Cortex of kidney (tissue), 1 donor: ENCODE measurements around the gene L3MBTL3.

Experiments used
- DNase-seq: peaks from one replicate; lab custom pipeline; 2025; lab: John Stamatoyannopoulos, UW

The L3MBTL3 gene

GRCh38 chr6:130027948-130028347 lies 9.6 kb downstream of the L3MBTL3 start:
- no peak for DNase-seq

- DNase-seq = no peak
Observed at GRCh38 chr6:130029163-130029562, 10.8 kb downstream of the L3MBTL3 start.

DNA sequence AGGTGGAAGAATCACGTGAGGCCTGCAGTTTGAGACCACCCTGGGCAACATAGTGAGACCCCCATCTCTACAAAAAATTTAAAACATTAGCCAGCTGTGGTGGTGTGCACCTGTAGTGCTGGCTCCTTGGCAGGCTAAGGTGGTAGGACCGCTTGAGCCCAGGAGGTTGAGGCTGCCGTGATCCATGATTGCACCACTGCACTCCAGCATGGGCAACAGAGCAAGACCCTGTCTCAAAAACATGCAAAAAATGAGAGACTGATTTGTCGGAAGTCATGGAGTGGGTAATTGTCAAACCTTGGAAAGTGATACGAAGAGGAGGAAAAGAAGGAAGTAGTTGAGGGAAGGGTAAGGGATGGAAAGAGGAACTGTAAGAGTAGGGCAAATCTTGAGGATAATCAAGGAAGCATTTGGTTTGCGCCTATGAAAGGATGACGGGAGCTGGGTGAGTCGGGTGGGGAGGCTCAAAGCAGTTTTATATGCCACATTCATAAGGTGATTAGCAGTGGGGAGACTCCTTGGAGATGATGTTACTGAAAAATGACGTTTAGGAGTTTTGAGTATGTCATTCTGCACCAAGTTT lies 14.5 kb downstream of the L3MBTL3 start:
- no peak for DNase-seq

DNA sequence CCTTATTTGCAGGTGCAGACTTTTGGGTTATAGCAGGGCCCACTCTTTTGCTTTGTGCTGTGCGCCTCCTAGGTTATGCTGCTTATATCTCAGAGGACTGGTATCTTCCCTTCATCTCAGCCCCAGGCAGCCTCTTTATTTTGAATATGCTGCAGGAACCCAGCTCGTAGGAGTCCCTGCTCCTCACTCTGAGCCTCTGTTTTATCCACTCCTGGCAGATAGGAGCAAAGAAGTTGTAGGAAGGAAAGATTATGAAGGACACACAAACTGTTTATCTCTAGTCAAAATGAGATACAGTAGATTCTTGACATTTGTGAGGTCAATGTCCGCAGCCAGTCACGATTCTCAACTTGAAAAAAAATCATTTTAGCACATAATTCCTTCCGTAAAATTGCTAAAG lies 15.6 kb downstream of the L3MBTL3 start:
- DNase-seq = no peak

GRCh38 chr6:130034378-130035146 lies 16.2 kb downstream of the L3MBTL3 start:
- DNase-seq = no peak

GRCh38 chr6:130035211-130035610 lies 16.8 kb downstream of the L3MBTL3 start:
- DNase-seq = no peak

DNA sequence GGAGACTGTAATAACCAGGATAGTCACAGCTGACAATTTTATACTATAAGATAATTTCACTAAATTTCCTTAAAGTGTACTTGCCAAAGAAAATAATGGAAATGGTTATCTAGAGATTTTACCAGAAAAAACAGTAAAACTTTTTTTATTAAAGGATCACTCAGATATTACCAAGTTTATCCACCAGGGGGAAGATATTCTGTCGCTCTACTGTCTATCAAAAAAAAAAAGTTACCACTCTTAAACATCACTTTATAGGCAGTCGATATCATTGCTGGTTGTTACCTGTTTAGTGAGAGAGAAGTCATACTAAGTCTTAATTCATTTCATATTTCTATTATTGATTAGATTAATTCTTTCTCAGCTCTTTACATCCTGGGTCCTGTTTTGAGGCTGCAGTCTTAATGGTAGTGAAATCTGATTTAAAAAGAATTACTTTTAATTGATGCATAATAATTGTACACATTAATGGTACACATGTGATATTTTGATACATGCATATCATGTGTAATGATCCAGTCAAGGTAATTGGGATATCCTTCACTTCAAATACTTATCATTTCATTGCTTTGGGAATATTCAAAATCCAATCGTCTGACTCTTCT lies 18.9 kb downstream of the L3MBTL3 start:
- DNase-seq = no peak

GRCh38 chr6:130041594-130041993 lies 23.2 kb downstream of the L3MBTL3 start:
- no peak for DNase-seq

GRCh38 chr6:130043344-130043743 lies 25.0 kb downstream of the L3MBTL3 start:
- no peak for DNase-seq

GRCh38 chr6:130045622-130046021 lies 27.2 kb downstream of the L3MBTL3 start:
- no peak for DNase-seq

DNA sequence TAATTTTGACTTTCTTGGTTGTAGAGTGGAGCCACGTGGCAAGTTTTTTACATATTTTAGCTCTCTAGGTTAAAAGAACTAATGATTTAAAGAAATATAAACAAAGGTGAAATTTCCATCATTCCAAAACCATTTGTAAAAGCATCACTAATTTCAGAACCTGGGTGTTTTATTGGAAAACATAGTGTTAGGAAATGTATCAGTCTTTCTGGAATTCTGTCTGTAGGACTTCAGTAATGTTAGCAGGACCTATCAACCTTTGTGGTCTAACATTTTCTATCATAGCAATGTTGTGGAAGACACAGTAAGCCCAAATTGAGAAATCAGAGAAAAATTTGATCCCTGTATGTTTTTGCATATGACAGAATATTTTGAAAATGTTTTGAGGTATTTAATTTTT lies 28.3 kb downstream of the L3MBTL3 start:
- DNase-seq = no peak

DNA sequence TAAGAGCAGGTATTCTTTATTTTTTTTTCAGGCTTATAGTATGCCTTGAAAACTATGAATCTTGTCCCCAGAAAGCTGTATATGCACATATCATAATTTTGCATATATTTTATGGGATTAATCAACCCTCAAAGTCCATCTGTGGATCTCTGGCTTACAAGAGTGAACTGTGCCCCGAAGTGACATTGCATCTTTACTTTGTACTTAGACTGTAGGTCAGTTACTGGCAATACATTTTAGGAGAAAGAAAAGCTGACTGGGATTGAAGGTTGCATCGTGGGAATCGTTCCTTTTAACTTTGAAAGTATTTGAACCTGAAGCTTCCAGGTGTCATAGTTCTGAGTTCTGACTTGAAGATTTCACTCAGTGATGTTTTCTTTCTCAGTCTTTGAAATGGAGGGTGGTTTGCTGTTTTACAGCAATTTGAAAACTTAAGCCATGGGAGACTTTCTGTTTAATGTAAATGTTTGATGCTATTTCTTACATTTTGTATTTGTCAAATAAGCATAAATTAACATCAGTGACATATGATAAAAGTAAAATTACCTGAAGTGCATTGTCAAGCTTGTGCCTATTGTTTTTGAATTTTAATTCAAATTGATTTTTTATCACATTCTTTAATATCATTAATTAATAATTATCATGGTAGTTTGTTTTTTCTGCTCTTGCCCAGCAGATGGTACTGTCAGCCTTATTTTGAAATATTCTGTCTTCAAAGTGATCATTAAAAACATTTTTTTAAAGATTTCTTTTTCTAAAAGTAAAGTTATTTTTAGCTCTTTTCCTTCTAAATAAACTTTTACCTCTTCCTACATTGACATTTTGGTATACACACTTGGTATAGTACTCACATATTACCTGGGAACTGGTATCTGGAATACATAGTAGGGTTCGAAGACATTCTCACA lies 29.0 kb downstream of the L3MBTL3 start:
- DNase-seq = no peak

DNA sequence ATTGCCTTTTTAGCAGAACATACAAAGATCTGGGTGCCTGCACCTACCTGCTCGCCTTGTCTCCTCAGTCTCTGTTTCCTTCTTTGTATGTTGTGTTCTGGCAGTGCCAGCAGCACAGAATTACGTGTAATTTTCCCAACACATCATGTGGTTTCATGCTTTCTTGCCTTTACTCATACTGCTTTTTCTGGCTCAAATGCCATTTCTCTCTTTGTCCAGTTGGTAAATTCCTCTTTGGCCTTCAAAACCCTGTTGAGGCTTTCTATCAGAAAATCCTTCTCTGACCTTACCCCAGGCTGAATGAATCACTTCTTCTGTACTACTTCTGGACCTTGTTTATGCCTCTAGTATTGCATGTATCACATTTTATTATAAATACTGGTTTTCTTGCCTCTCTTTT lies 31.8 kb downstream of the L3MBTL3 start:
- no peak for DNase-seq

GRCh38 chr6:130054725-130055124 lies 36.3 kb downstream of the L3MBTL3 start:
- no peak for DNase-seq

DNA sequence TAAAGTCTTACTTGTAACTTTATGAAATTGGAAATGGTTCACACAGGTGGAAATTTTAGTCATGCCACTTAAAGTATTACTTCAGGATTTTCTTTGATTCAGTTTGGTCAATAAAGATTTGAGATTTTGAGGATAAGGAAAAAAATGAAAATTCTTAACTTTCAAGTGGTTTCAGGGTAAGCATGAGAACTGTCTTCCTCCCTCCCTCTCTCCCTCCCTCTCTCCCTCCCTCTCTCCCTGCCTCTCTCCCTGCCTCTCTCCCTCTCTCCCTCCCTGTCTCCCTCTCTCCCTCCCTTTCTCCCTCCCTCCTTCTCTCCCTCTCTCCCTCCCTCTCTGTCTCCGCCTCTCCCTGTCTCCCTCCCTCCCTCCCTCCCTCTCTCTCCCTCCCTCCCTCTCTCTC lies 36.9 kb downstream of the L3MBTL3 start:
- DNase-seq = no peak

DNA sequence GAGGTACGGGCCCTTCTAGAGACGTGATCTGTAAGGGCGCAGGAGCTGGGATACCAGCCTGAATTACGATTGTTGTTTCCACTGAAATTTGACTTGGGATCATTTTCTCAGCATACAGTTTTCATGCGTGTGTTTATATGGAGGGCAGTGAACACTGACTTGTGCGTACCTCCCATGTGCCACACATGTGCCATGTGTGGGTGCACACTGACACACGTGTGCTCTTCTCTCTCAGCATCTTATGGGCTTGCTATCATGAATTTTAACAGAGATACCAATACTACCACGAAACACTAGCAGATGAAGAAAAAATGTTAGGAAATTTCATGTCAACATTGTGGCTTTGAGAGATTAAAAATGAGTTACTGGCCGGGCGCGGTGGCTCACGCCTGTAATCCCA lies 39.1 kb downstream of the L3MBTL3 start:
- no peak for DNase-seq

GRCh38 chr6:130063806-130064205 lies 45.4 kb downstream of the L3MBTL3 start:
- DNase-seq = no peak

DNA sequence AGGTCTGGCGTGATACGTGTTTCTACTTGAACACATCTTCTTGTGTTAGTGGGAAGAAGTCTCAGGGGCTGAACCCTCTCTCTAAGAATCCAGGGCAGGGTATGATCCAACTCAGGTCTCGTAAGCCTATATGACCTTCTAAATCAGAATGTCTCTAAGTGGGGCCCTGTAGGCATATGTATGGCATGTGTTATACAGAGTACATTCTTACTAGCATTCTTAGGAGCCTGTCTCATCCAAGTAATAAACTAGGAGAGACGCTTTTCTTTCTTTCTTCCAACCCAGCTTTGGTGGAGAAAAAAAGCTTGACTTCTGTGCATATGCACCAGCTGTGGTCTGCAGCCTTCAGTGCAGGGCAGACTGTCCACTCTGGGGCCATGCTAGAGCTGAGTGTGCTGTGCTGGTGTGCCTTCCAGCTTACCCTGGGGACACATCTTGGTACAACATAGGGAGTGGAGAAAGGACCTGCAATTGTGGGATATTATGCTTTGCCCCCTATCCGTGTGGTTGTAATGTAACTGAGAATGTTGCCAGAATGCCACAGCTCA lies 47.3 kb downstream of the L3MBTL3 start:
- no peak for DNase-seq

- DNase-seq = no peak
Observed at GRCh38 chr6:130069485-130069884, 51.1 kb downstream of the L3MBTL3 start.

GRCh38 chr6:130070326-130070725 lies 51.9 kb downstream of the L3MBTL3 start:
- DNase-seq = no peak

GRCh38 chr6:130070792-130071191 lies 52.4 kb downstream of the L3MBTL3 start:
- DNase-seq = no peak

GRCh38 chr6:130075879-130076460 lies 57.6 kb downstream of the L3MBTL3 start:
- DNase-seq = no peak
